Endodermal cell (in vitro differentiated cells): ENCODE results near the gene ARMC8. TPM values are rescaled to one million over a fixed set of nuclear protein-coding genes. Genes with fewer than 3 reads are reported as not detected.

Experiments used
- DNase-seq: peaks from one replicate; pipeline ENCODE4 v3.0.0-alpha.2; 2017
- H3K27ac ChIP-seq: 2 replicates; pipeline ENCODE4 v1.5.1; 2013; ENCODE audit warnings: mild to moderate bottlenecking, low read depth, low read length, moderate library complexity
- H3K27me3 ChIP-seq: 2 replicates; pipeline ENCODE4 v1.6.1; 2013; ENCODE audit warnings: mild to moderate bottlenecking, low read length, moderate library complexity; ENCODE audit not compliant: insufficient read depth, control insufficient read depth, poor library complexity, severe bottlenecking
- H3K36me3 ChIP-seq: 2 replicates; pipeline ENCODE4 v1.7.0; 2013; ENCODE audit warnings: mild to moderate bottlenecking, low read length, moderate library complexity; ENCODE audit not compliant: control insufficient read depth, insufficient read depth
- H3K4me1 ChIP-seq: one replicate; pipeline ENCODE4 v1.7.0; 2013; ENCODE audit warnings: low read length; ENCODE audit not compliant: control insufficient read depth, insufficient read depth
- H3K4me3 ChIP-seq: 2 replicates; pipeline ENCODE4 v1.5.1; 2013; ENCODE audit warnings: mild to moderate bottlenecking, low read length, moderate library complexity
- H3K9ac ChIP-seq: 2 replicates; pipeline ENCODE4 v1.6.1; 2013; ENCODE audit warnings: mild to moderate bottlenecking, low read length, moderate library complexity; ENCODE audit not compliant: poor library complexity, severe bottlenecking; ENCODE audit errors: extremely low read depth
- H3K9me3 ChIP-seq: 2 replicates; pipeline ENCODE4 v1.6.1; 2013; ENCODE audit warnings: mild to moderate bottlenecking, low read length, moderate library complexity; ENCODE audit not compliant: control insufficient read depth
- H3K27ac Mint-ChIP-seq: 2 replicates; pipeline ENCODE4 v1.8.0; 2020; ENCODE audit warnings: mixed read lengths
- H3K27me3 Mint-ChIP-seq: 2 replicates; pipeline ENCODE4 v1.8.0; 2021; ENCODE audit warnings: mild to moderate bottlenecking, mixed read lengths; ENCODE audit not compliant: insufficient read depth
- H3K36me3 Mint-ChIP-seq: 2 replicates; pipeline ENCODE4 v1.8.0; 2020; ENCODE audit warnings: low read depth, mixed read lengths
- H3K4me1 Mint-ChIP-seq: 2 replicates; pipeline ENCODE4 v1.8.0; 2020; ENCODE audit warnings: mixed read lengths
- H3K4me3 Mint-ChIP-seq: 2 replicates; pipeline ENCODE4 v1.8.0; 2020; ENCODE audit warnings: mild to moderate bottlenecking, moderate library complexity, mixed read lengths
- H3K9me3 Mint-ChIP-seq: 2 replicates; pipeline ENCODE4 v1.8.0; 2020; ENCODE audit warnings: mild to moderate bottlenecking, mixed read lengths
- CTCF ChIP-seq: fragments of 200-600 bp; sonication (generic); conservative IDR thresholded peaks from 2 replicates; pipeline ENCODE4 v1.5.0; 2021; ENCODE audit warnings: antibody characterized with exemption, mild to moderate bottlenecking
- WGBS, 2 experiments: methylation state at CpG; one replicate each; pipeline versions ENCODE4 v1.1.5 to v1.1.7; 2013; ENCODE audit warnings: missing lambda C conversion rate in 2 of 2, mixed read lengths in 1 of 2; ENCODE audit not compliant: insufficient coverage in 1 of 2, insufficient read length in 1 of 2; 5-methylcytosine and 5-hydroxymethylcytosine counted together
- total RNA-seq, 2 donors: library from RNA; stranded (reverse); fragmentation: NEBNext Ultra II Directional in 1 of 2; extraction: Animal tissue kit (Norgen Biotek cat#: 25700) in 1 of 2; gene quantifications; 2 replicates in 1 of 2; 3 replicates in 1 of 2; pipeline ENCODE4 v1.2.1, GENCODE V29; 2021

The ARMC8 gene
- total RNA-seq, 2 donors from 2014 or later: 58.6 to 60.4 TPM

GRCh38 chr3:138227650-138228049 is 40.5 kb downstream of the ARMC8 start:
- H3K27ac Mint-ChIP-seq: no peak overlapping the region
- H3K27ac ChIP-seq: no peak overlapping the region

GRCh38 chr3:138230525-138230924 is 43.4 kb downstream of the ARMC8 start:
- H3K36me3 ChIP-seq: peaks cover 48% of the 10 kb centered on the region

More at GRCh38 chr3:138227650-138228049, 40.5 kb downstream of the ARMC8 start:
- H3K4me1 Mint-ChIP-seq: no peaks in the 10 kb centered on the region
- H3K9me3 Mint-ChIP-seq: no peaks in the 10 kb centered on the region
- Histone ChIP-seq H3K9ac (no peak overlapping the region), H3K4me3 (no peak overlapping the region), H3K4me1 (no peaks in the 10 kb centered on the region), H3K9me3 (no peaks in the 10 kb centered on the region), H3K36me3 (peaks cover 65% of the 10 kb centered on the region), H3K27me3 (no peaks in the 10 kb centered on the region)
- no peaks in the 10 kb centered on the region for H3K27me3 Mint-ChIP-seq
- H3K4me3 Mint-ChIP-seq: no peak overlapping the region
- TF ChIP-seq CTCF: no peak
- peaks cover 51% of the 10 kb centered on the region for H3K36me3 Mint-ChIP-seq
- WGBS, 2 experiments: 92 to 100% methylated on average over 1 of the region's 1 CpG
- DNase-seq: no peak

GRCh38 chr3:138232705-138233364 is 45.7 kb downstream of the ARMC8 start:
- 88 to 100% methylated on average over 3 to 4 of the region's 4 CpGs for WGBS, 2 experiments
- no peak overlapping the region for H3K27ac Mint-ChIP-seq
- H3K9ac ChIP-seq: no peak overlapping the region

More at GRCh38 chr3:138230525-138230924, 43.4 kb downstream of the ARMC8 start:
- Mint-ChIP-seq H3K4me1 (no peaks in the 10 kb centered on the region), H3K27me3 (no peaks in the 10 kb centered on the region), H3K36me3 (peaks cover 39% of the 10 kb centered on the region), H3K9me3 (no peaks in the 10 kb centered on the region), H3K27ac (no peak overlapping the region), H3K4me3 (no peak overlapping the region)
- Histone ChIP-seq H3K4me1 (no peaks in the 10 kb centered on the region), H3K27me3 (no peaks in the 10 kb centered on the region), H3K9ac (no peak overlapping the region), H3K27ac (no peak overlapping the region), H3K9me3 (no peaks in the 10 kb centered on the region), H3K4me3 (no peak overlapping the region)
- no peak for DNase-seq
- TF ChIP-seq CTCF: no peak
- 95% methylated on average over 1 of the region's 2 CpGs; no CpG with 5 or more reads in 1 of the 2 experiments for WGBS, 2 experiments

More at GRCh38 chr3:138232705-138233364, 45.7 kb downstream of the ARMC8 start:
- H3K36me3 ChIP-seq: peaks cover 58% of the 10 kb centered on the region
- TF ChIP-seq CTCF: no peak
- Mint-ChIP-seq H3K4me3 (no peak overlapping the region), H3K9me3 (no peaks in the 10 kb centered on the region), H3K36me3 (peaks cover 41% of the 10 kb centered on the region), H3K27me3 (no peaks in the 10 kb centered on the region), H3K4me1 (no peaks in the 10 kb centered on the region)
- H3K9me3 ChIP-seq: no peaks in the 10 kb centered on the region
- no peaks in the 10 kb centered on the region for H3K27me3 ChIP-seq
- no peak overlapping the region for H3K4me3 ChIP-seq
- no peak for DNase-seq
- H3K27ac ChIP-seq: no peak overlapping the region
- H3K4me1 ChIP-seq: no peaks in the 10 kb centered on the region
